LoVo (cell line): ENCODE results near the gene TMCO1.
"Not testable (repeated sequence)": the region's sequence is repeated elsewhere in the genome, so short reads cannot be mapped to it uniquely, and the experiment has no call there.

ENCODE experiments used
- DNase-seq: peaks from one replicate; pipeline ENCODE4 v3.0.0-alpha.2; 2016; ENCODE audit warnings: low spot score

The TMCO1 gene

DNA sequence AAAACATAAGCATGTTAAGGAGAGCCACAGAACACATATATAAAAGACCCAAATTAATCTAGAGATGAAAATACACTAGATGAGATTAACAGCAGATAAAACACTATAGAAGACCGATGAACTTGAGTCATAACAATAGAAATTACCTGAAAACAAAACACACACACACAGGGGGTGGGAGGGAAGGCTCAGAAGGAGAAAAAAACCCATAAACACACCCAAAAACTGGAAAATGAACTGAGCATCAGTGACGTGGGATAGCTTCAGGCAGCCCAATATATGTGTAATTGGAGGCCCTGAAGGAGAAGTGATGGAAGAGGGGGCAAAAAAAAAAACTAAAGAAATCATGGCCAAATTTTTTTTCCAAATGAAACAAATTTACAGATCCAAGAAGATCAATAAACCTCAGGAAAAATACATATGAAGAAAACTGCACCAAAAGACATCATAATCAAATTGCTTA lies 81.7 kb downstream of the TMCO1 start:
- no peak for DNase-seq

DNA sequence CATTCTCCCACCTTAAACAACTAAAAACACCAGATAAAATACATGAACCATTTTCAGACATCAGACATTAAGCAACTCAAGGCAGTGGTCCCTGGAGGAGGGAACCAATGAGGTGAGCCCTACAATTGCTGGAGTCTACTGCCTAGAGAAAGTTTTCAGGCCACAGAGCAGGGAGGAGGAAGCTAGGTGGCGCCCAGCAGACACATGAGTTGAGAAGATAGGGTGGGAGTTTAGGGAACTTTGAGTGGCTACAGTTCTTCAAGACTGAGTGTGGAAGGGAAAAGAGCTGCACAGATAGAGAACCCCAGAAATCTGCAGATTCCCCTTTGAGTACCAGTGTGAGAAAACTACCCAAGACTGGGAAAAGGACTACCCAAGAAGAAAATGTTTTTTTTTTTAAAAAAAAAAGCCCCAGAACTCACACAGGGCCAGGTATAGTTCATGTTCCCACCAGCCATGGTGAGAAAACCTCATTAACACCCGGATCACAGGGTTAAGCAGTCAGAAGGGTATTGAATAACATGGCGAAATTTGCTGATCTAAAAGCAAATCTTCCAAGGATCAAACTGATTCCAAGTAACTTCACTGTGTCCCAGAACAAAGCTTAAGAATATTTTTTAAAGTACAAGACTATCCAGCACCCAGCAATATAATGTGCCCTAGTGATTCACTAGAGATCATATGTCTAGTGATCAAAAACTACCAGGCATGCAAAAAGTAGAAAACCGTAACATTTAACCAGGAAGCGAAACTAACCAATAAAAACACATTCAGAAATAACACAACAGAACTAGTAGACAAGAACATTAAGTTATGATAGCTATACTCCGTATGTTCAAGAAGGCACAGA lies 82.3 kb downstream of the TMCO1 start:
- DNase-seq = no peak

DNA sequence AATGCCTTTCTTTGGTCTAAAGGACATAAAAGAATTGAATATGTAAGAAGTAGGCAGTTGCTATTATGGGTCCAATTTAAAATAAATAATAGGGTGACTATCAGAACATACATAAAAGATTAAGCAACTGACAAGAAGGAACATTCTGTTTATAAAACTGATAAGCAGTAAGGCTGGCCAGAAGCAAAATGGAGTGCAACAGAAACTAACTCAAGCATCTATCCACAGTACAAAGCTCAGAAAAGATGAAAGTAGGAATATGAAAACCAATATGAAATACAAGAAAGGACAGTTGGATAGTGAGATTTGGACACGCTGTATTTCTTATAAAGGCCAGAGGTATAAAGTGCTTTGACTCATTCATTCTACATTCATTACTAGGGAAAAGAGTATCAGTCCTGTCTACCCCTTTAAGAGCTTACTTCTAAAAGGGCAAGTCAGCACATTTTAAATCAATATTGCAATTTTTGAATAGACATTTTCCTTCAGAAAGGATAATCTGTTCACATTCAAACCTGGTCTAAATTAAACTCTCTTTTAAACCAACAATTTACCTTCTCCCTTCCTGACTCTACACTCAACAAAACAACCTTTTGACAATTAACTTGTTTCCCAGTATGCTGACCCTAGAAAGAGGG lies 84.7 kb downstream of the TMCO1 start:
- no peak for DNase-seq

DNA sequence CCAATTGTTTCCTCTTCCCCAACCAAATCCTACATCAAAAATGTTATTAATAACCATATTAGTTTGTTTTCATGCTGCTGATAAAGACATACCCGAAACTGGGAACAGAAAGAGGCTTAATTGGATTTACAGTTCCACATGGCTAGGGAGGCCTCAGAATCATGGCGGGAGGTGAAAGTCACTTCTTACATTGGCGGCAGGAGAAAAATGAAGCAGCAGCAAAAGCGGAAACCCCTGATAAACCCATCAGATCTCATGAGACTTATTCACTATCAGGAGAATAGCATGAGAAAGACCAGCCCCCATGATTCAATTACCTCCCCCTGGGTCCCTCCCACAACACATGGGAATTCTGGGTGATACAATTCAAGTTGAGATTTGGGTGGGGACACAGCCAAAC lies 87.9 kb downstream of the TMCO1 start:
- DNase-seq = not testable (repeated sequence)

DNA sequence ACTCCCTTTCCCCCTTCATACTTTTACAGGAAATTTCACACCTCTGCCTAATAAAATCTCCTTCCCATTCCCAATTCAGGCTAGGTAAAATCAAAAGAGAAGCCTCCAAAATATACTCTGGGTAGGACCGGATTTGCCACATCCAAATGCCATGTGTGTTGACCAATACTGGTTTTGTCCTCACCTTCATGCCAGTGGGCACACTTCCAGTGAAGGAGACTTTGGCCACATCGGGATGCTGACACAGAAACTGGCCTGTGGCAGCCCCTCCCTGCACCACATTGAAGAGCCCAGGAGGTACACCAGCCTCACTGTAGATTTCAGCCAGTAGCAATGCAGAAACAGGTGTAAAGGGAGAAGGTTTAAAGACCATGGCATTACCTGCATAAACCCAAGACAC lies 88.4 kb downstream of the TMCO1 start:
- DNase-seq = no peak

DNA sequence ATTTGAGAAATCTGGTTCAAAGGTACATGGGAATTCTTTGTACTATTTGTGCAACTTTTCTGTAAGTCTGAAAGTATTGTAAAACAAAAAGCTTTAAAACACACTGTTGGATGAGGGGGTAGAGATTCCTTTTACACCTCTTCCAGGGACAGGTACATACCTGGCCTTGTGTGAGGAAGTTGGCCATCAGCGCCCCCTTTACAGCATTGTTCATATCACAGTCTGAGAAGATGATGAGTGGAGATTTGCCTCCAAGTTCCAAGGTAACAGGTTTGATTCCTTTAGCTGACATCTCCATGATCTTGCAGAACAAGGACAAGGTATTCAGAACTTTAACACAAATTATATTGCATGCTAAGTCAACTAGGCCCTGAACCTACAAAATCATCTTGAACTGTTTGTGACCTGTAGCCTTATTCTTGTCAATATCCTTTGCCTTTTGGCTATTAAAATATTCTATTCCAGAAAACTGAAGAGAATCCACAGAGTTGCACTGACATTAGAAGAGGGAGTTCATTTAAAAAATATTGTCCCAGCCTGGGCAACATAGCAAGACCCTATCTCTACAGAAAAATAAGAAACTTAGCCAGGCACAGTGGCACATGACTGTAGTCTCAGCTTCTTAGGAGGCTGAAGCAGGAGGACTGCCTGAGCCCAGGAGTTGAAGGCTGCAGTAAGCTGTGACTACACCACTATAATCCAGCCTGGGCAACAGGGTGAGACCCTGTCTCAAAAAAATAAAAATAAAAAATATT lies 89.2 kb downstream of the TMCO1 start:
- DNase-seq = no peak

DNA sequence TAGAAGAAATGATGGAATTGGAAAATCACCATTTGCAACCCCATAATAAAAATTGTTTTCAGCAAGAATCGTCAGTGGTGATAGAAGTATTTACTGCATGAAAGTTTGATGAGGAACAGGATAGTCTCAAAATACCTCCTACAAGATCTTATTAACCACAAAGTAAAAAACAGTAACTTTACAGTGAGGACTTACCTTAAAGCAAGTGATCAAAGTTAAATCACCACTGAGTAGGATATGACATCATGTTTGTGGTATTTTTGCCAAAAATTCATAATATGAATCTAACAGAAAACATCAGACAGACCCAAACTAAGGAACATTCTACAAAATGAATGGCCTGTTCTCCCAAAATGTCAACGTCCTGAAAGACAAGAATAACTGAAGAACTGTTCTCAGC lies 90.2 kb downstream of the TMCO1 start:
- no peak for DNase-seq
